Putamen (tissue), 1 donor: ENCODE measurements around the gene EXOC2.
"Not testable (repeated sequence)": the region's sequence is repeated elsewhere in the genome, so short reads cannot be mapped to it uniquely, and the experiment has no call there.

Experiments used
- DNase-seq: peaks from one replicate; pipeline ENCODE4 v3.0.0-alpha.2; 2016; ENCODE audit warnings: low spot score

The EXOC2 gene

GRCh38 chr6:579339-579738, 113.6 kb downstream of the EXOC2 start:
- no peak for DNase-seq

- DNase-seq = no peak
Observed at GRCh38 chr6:572596-573265, 120.2 kb downstream of the EXOC2 start.

GRCh38 chr6:571892-572291, 121.0 kb downstream of the EXOC2 start:
- DNase-seq = no peak

- DNase-seq = no peak
Observed at GRCh38 chr6:570825-571224, 122.1 kb downstream of the EXOC2 start.

GRCh38 chr6:568954-569523, 123.9 kb downstream of the EXOC2 start:
- DNase-seq = no peak

GRCh38 chr6:568085-568484, 124.9 kb downstream of the EXOC2 start:
- no peak for DNase-seq

GRCh38 chr6:563863-564262, 129.1 kb downstream of the EXOC2 start:
- DNase-seq = no peak

GRCh38 chr6:562052-562676, 130.8 kb downstream of the EXOC2 start:
- no peak for DNase-seq

- DNase-seq = not testable (repeated sequence)
Observed at GRCh38 chr6:561335-561734, 131.6 kb downstream of the EXOC2 start.

- no peak for DNase-seq
Observed at GRCh38 chr6:558959-559358, 134.0 kb downstream of the EXOC2 start.

GRCh38 chr6:558089-558488, 134.8 kb downstream of the EXOC2 start:
- no peak for DNase-seq

- DNase-seq = no peak
Observed at GRCh38 chr6:551829-552350, 141.0 kb downstream of the EXOC2 start.

- DNase-seq = no peak
Observed at GRCh38 chr6:551405-551804, 141.5 kb downstream of the EXOC2 start.

- no peak for DNase-seq
Observed at GRCh38 chr6:549906-550305, 143.0 kb downstream of the EXOC2 start.

GRCh38 chr6:548517-548916, 144.4 kb downstream of the EXOC2 start:
- DNase-seq = no peak

GRCh38 chr6:548091-548490, 144.8 kb downstream of the EXOC2 start:
- no peak for DNase-seq

GRCh38 chr6:540490-540889, 152.4 kb downstream of the EXOC2 start:
- DNase-seq = no peak

- no peak for DNase-seq
Observed at GRCh38 chr6:537114-537513, 155.8 kb downstream of the EXOC2 start.

- no peak for DNase-seq
Observed at GRCh38 chr6:530425-530824, 162.5 kb downstream of the EXOC2 start.

GRCh38 chr6:528989-529388, 163.9 kb downstream of the EXOC2 start:
- no peak for DNase-seq

- DNase-seq = no peak
Observed at GRCh38 chr6:527989-528673, 164.8 kb downstream of the EXOC2 start.

GRCh38 chr6:524803-525202, 168.1 kb downstream of the EXOC2 start:
- no peak for DNase-seq

- no peak for DNase-seq
Observed at GRCh38 chr6:520820-521219, 172.1 kb downstream of the EXOC2 start.
